ENCODE results near the gene FAM78A.

DNA sequence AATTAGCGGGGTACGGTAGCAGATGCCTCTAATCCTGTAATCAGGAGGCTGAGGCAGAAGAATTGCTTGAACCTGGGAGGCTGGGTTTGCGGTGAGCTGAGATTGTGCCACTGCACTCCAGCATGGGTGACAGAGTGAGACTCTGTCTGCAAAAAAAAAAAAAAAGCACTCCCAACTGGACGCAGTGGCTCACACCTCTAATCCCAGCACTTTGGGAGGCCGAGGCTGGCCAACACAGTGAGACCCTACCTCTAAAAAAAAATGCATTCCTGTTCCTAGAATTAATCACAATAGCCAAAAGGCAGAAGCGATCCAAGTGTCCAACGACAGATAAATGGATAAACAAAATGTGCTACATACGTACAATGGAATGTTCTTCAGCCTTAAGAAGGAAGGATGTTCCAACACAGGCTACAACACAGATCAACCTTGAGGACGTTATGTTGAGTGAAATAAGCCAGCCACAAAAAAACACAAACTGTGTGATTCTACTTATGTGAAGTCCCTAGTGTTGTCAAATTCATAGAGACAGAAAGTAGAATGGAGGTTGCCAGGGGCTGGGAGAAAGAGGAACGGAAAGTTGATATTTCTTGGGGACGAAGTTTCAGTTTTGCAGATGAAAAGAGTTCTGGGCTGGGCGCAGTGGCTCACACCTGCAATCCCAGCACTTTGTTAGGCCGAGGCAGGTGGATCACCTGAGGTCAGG, 13.8 kb downstream of the FAM78A start:
- no peak for TF ChIP-seq CTCF (IDR thresholded peaks at IDR 0.05; ENCODE audit: low read depth, low read length)
- TF ChIP-seq POLR2A (IDR thresholded peaks at IDR 0.05; ENCODE audit: extremely low read depth, insufficient read length), result no peak
- TF ChIP-seq MYC (IDR thresholded peaks at IDR 0.05; ENCODE audit: low read depth, low read length), result no peak
- no peak for TF ChIP-seq MAX (IDR thresholded peaks at IDR 0.05; ENCODE audit: low read depth, low read length)

Data from NB4 (cell line).